NT2/D1 (cell line): ENCODE data around the gene FNDC3B.

Experiments
- DNase-seq: peaks from one replicate; pipeline ENCODE4 v3.0.0-alpha.2; 2011; ENCODE audit warnings: low read depth, low spot score
- H3K27me3 ChIP-seq: 2 replicates; pipeline ENCODE4 v1.6.0; 2011; ENCODE audit warnings: mild to moderate bottlenecking; ENCODE audit not compliant: insufficient read length, insufficient read depth
- H3K36me3 ChIP-seq: 2 replicates; pipeline ENCODE4 v1.6.1; 2011; ENCODE audit warnings: mild to moderate bottlenecking, low read length, mixed read lengths; ENCODE audit not compliant: insufficient read depth, insufficient read length
- H3K4me1 ChIP-seq: 2 replicates; pipeline ENCODE4 v1.5.1; 2011; ENCODE audit not compliant: insufficient read depth, insufficient read length
- H3K4me3 ChIP-seq: 2 replicates; pipeline ENCODE4 v1.5.1; 2011; ENCODE audit warnings: low read depth; ENCODE audit not compliant: insufficient read length
- H3K9ac ChIP-seq: 2 replicates; pipeline ENCODE4 v1.6.0; 2011; ENCODE audit warnings: low read depth; ENCODE audit not compliant: insufficient read length
- H3K9me3 ChIP-seq: 2 replicates; pipeline ENCODE4 v1.5.1; 2011; ENCODE audit warnings: mild to moderate bottlenecking, low read length; ENCODE audit not compliant: insufficient read depth
- SUZ12 ChIP-seq: IDR thresholded peaks from 2 replicates; pipeline ENCODE4 v1.6.1; 2011; ENCODE audit not compliant: insufficient read length, insufficient read depth; ENCODE audit errors: extremely low read depth
- YY1 ChIP-seq: IDR thresholded peaks from 2 replicates; pipeline ENCODE4 v1.6.1; 2011; ENCODE audit not compliant: insufficient read length, insufficient read depth
- ZNF274 ChIP-seq: IDR thresholded peaks from 2 replicates; pipeline ENCODE4 v1.6.1; 2011; ENCODE audit warnings: mild to moderate bottlenecking, low read depth, low read length

Gene FNDC3B

GRCh38 chr3:172244011-172244410 is 204.6 kb downstream of the FNDC3B start:
- Histone ChIP-seq H3K36me3 (peaks cover 20% of the 10 kb centered on the region), H3K9me3 (peaks cover 42% of the 10 kb centered on the region), H3K27me3 (no peaks in the 10 kb centered on the region), H3K4me1 (no peaks in the 10 kb centered on the region), H3K9ac (no peak overlapping the region), H3K4me3 (no peak overlapping the region)
- TF ChIP-seq SUZ12 (no peak), YY1 (no peak), ZNF274 (no peak)
- no peak for DNase-seq

DNA sequence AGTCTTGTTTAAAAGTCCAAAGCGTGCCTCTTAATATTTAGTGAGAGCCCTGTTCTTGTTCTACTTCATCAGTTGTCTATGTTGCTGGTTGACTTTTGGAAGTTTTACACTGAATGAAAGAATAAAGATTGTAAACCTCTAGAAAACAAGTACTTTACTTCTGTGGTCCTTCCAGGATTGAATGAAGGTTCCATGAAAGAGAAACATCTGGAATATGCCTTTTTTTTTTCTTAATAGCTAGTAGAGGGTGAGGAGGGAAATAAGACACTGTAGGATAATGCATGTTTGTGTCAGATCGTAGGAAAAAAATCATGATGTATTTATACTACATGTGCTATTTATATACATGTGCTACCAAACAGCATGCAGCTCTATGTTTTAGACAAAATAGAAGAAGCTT is 205.9 kb downstream of the FNDC3B start:
- TF ChIP-seq YY1 = no peak
- no peak for TF ChIP-seq ZNF274
- Histone ChIP-seq H3K9me3 (peaks cover 39% of the 10 kb centered on the region), H3K27me3 (no peaks in the 10 kb centered on the region), H3K4me3 (no peak overlapping the region), H3K36me3 (peaks cover 17% of the 10 kb centered on the region), H3K9ac (no peak overlapping the region), H3K4me1 (no peaks in the 10 kb centered on the region)
- no peak for DNase-seq

DNA sequence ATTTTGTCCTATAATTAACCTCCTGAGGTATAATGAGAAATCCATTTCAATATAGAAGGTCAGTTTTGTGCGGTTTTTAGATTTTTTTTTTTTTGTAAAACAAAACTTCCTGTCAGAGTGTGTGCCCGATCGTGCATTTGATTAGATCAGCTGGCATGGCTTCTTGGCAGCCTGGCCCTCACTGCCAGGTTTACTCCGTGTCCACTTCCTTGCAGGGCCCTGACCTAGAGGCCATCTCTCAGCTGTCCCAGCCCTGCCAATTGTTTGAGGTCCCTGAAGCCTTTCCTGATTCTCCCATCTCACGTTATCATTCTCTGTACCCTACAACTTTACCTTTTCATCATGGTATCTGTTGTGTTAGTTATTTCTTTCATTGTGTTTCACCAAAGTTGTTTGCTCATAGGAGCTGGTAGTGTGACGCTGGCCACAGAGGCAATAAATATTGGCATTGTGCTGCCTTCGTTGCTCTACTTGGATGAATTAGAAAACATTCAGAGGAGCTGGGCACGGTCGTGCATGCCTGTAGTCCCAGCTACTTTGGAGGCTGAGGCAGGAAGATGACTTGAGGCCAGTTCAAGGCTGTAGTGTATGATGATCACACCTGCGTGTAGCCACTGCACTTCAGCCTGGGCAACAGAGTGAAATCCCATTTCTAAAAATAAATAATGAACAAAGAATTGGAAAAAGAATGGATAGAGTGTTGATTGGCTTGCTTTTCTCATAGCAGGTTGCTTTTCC is 206.9 kb downstream of the FNDC3B start:
- no peak overlapping the region for H3K9ac ChIP-seq
- DNase-seq = no peak
- no peak overlapping the region for H3K4me3 ChIP-seq
- no peaks in the 10 kb centered on the region for H3K4me1 ChIP-seq
- no peak for TF ChIP-seq YY1
- no peak for TF ChIP-seq SUZ12
- no peak for TF ChIP-seq ZNF274
- peaks cover 13% of the 10 kb centered on the region for H3K36me3 ChIP-seq
- peaks cover 28% of the 10 kb centered on the region for H3K9me3 ChIP-seq
- no peaks in the 10 kb centered on the region for H3K27me3 ChIP-seq

GRCh38 chr3:172247525-172248274 is 208.3 kb downstream of the FNDC3B start:
- no peaks in the 10 kb centered on the region for H3K4me1 ChIP-seq
- peaks cover 15% of the 10 kb centered on the region for H3K36me3 ChIP-seq
- H3K9ac ChIP-seq = no peak overlapping the region
- H3K4me3 ChIP-seq = no peak overlapping the region
- peaks cover 14% of the 10 kb centered on the region; the same call in 1 of the 2 replicates for H3K9me3 ChIP-seq
- TF ChIP-seq ZNF274 = no peak
- TF ChIP-seq YY1 = no peak
- TF ChIP-seq SUZ12 = no peak
- DNase-seq = no peak
- no peaks in the 10 kb centered on the region for H3K27me3 ChIP-seq

DNA sequence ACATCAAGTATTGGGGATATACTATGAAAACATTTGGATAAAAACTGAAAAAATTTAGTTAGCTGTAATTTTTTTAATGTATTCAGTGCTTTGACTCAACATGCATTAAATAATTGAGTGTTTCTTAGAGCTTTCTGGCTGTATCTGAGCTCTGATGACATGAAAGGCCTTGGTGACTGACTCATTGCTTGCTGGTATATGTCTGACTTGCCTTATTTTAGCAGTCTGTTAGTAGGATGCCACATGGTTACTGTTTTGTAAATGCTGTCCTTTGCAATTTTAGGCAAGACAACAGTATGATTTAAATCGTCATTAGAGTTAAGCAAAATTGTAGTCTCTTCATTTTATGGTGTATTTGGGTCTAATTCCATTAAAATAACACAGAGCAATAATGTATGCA is 209.7 kb downstream of the FNDC3B start:
- Histone ChIP-seq H3K36me3 (peaks cover 21% of the 10 kb centered on the region), H3K9me3 (0 out of 2 replicates have a peak, but pooled peaks cover under 1% of the 10 kb centered on the region), H3K27me3 (no peaks in the 10 kb centered on the region), H3K4me1 (no peaks in the 10 kb centered on the region), H3K9ac (no peak overlapping the region), H3K4me3 (no peak overlapping the region)
- no peak for DNase-seq
- no peak for TF ChIP-seq ZNF274
- TF ChIP-seq SUZ12 = no peak
- no peak for TF ChIP-seq YY1

- TF ChIP-seq SUZ12 (no peak), ZNF274 (no peak), YY1 (no peak)
- no peaks in the 10 kb centered on the region for H3K27me3 ChIP-seq
- H3K4me1 ChIP-seq = no peaks in the 10 kb centered on the region
- no peak for DNase-seq
- no peaks in the 10 kb centered on the region for H3K9me3 ChIP-seq
- H3K9ac ChIP-seq = no peak overlapping the region
- H3K4me3 ChIP-seq = no peak overlapping the region
- peaks cover 31% of the 10 kb centered on the region for H3K36me3 ChIP-seq
These were observed 211.8 kb downstream of the FNDC3B start for GRCh38 chr3:172251211-172251610.

DNA sequence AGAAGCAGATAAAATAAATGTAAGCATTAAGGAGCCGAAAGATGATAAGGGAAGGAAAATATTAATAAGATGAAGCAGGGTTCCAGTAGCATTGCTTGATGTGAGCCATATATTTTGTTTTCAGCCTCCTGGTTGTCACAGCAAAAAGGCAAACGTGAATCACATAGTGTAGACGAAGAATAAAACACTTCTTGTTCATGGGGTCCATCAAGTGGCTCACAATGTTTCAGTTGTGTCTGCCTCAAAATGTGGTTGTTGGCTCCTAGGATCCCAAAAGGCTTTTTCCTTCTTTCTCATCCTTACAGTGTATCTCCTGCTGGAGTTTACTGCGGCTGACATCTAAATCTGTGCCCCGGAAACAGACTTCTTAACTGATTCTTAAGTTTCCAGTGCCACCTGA is 213.8 kb downstream of the FNDC3B start:
- H3K9ac ChIP-seq = no peak overlapping the region
- H3K27me3 ChIP-seq = no peaks in the 10 kb centered on the region
- H3K4me3 ChIP-seq = no peak overlapping the region
- TF ChIP-seq SUZ12 (no peak), YY1 (no peak), ZNF274 (no peak)
- H3K36me3 ChIP-seq = peaks cover 37% of the 10 kb centered on the region
- H3K9me3 ChIP-seq = no peaks in the 10 kb centered on the region
- no peaks in the 10 kb centered on the region for H3K4me1 ChIP-seq
- DNase-seq = no peak
